ENCODE results near the gene ELP4.

DNA sequence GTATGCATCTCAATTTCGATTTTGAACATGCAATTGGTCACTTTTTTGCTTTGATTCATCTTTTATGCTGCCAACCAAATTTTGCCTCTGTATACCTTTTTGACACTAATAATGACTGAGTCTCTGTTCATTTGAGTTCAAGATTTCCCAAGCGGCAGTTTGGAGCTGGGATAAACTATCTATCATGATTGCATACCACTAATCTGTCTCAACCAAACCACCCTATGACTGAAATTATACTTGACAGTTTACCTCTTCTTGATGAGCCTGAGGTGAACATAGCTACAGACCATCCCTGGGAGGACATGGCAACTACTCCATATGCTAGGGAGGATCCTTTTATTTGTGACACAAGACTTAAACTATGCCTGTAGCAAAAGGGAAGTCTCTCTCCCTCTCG, 155.4 kb downstream of the ELP4 start:
- TF ChIP-seq CTCF (conservative IDR thresholded peaks at IDR 0.05 in 1 of 2, IDR thresholded peaks at IDR 0.05 in 1 of 2; ENCODE audit: extremely low read depth in 1 of 2, insufficient read depth in 1 of 2, low read depth in 1 of 2, low read length in 2 of 2) = no peak
- no peak for TF ChIP-seq EZH2 (IDR thresholded peaks at IDR 0.05; ENCODE audit: borderline replicate concordance, low read length)

Data from mammary epithelial cell (primary cell).